PFSK-1 (cell line): ENCODE results near the gene RRAD.

Experiments used
- POLR2AphosphoS5 ChIP-seq: IDR thresholded peaks from 2 replicates; pipeline ENCODE4 v1.6.1; 2012; ENCODE audit warnings: low read depth, mild to moderate bottlenecking, control low read depth, low read length, moderate library complexity
- REST ChIP-seq, 2 experiments: IDR thresholded peaks; 2 replicates each; pipeline versions ENCODE4 v1.6.1 to v1.8.0; 2011 to 2012; ENCODE audit warnings: low read depth in 2 of 2, low read length in 2 of 2, control low read depth in 1 of 2, inconsistent platforms in 1 of 2, mild to moderate bottlenecking in 1 of 2, moderate library complexity in 1 of 2; ENCODE audit not compliant: insufficient read depth in 1 of 2
- SIN3A ChIP-seq: IDR thresholded peaks from 2 replicates; pipeline ENCODE4 v1.6.1; 2012; ENCODE audit warnings: mild to moderate bottlenecking, low read length, moderate library complexity, borderline replicate concordance; ENCODE audit not compliant: insufficient read depth
- TAF1 ChIP-seq: IDR thresholded peaks from 2 replicates; pipeline ENCODE4 v1.6.1; 2012; ENCODE audit warnings: low read length, control low read depth, borderline replicate concordance; ENCODE audit not compliant: insufficient read depth

GRCh38 chr16:66961914-66962313 lies 36.6 kb upstream of the RRAD start:
- TF ChIP-seq REST (IDR thresholded peaks at IDR 0.05; ENCODE audit: insufficient read depth in 1 of 2, low read depth in 2 of 2, low read length in 2 of 2) = no peak
- TF ChIP-seq SIN3A = no peak
- TF ChIP-seq TAF1 = no peak
- TF ChIP-seq POLR2AphosphoS5 = no peak
